GM19328 (cell line): ENCODE results near the gene PSME3.

Source experiments
- ATAC-seq: cut with Tn5 transposase; IDR thresholded peaks from one replicate; pipeline ENCODE4 v1.9.1; 2021; ENCODE audit warnings: mild to moderate bottlenecking, moderate library complexity; ENCODE audit not compliant: unreplicated experiment

PSME3 gene

GRCh38 chr17:42814633-42815399 is 18.4 kb upstream of the PSME3 start:
- ATAC-seq: no peak

DNA sequence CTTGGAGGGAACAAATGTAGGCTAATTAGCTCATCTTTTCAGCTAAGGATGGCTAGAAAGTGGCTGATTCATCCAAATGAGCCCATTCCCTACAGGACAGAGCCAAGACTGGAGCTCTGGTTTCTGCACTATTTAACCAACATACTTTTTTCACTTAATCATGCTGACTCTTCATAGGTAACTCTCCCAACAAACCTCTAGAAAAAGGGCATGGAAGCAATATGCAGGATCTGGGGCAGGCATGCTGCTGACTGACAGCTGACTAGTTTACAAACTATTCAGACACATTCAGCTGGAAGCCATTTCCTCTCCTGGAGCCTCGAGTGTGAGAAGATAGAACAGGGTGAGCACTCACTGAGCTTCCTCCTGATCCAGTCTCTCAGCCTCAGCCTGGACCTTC is 15.3 kb upstream of the PSME3 start:
- ATAC-seq: no peak

- ATAC-seq: no peak
Measured at GRCh38 chr17:42818379-42818778, 14.8 kb upstream of the PSME3 start.

- no peak for ATAC-seq
Measured at GRCh38 chr17:42819939-42820535, 13.2 kb upstream of the PSME3 start.

GRCh38 chr17:42821176-42821575 is 12.0 kb upstream of the PSME3 start:
- no peak for ATAC-seq

DNA sequence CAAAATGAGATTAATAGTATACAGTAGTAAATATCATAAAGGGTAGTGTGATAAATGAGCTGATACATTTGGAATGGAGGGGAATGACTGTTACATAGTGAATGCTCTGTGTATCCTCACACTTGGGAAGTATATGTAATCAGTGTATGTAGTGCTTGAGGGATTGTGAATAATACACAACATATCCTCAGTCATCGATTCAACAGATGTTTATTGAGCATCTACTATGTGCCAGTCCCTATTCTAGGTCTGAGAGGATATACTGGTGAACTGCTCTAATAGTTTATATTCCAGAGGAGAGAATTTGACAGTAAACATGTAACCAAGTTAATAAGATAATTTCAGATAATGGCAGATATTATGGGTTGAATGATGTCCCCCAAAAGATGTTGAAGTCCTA is 5.7 kb upstream of the PSME3 start:
- no peak for ATAC-seq

- ATAC-seq: no peak
Measured at GRCh38 chr17:42830971-42831370, 2.2 kb upstream of the PSME3 start.

- no peak for ATAC-seq
Measured at GRCh38 chr17:42832213-42832933, 824 bp upstream of the PSME3 start.

GRCh38 chr17:42833767-42834422 is 698 bp downstream of the PSME3 start:
- no peak for ATAC-seq

GRCh38 chr17:42835732-42836131 is 2.5 kb downstream of the PSME3 start:
- no peak for ATAC-seq

GRCh38 chr17:42841975-42842685 is 8.9 kb downstream of the PSME3 start:
- no peak for ATAC-seq

DNA sequence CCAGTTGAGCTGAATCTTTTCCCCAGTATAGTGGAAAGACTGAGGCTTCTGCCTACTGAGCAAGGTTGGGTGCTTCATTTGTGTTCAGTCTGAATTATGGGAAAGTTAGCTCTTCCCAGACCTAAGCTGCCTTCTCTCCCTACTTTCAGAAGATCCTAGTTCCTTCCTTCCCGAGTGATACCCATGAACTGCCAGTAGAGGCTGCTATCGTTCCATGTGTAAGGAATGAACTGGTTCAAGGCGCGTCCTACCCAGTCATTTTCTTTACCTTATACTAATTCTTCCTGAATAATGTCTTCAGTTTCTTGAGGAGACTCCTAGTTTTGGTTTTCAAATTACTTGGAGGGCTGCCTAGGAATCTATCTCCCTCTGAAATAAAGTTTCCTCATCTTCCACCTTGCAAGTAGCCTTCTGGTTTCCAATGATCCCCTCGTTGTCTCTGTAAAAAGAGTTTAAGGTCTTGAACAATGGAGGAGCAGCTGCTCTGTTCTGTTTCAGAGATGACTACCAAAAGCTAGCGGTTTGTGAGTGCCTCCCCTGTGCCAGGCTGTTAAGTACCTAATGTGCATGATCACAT is 10.2 kb downstream of the PSME3 start:
- no peak for ATAC-seq

- no peak for ATAC-seq
Measured at GRCh38 chr17:42844271-42844670, 11.1 kb downstream of the PSME3 start, which contains the start of gene AOC2. Gene AOC2, plus strand, starts transcription at chr17:42844580. Its CDS starts 47 bp downstream, at chr17:42844627.

GRCh38 chr17:42844761-42845555 is 11.8 kb downstream of the PSME3 start:
- no peak for ATAC-seq

GRCh38 chr17:42845556-42845917 is 12.3 kb downstream of the PSME3 start:
- ATAC-seq: no peak

GRCh38 chr17:42845918-42846593 is 12.9 kb downstream of the PSME3 start:
- ATAC-seq: no peak

GRCh38 chr17:42846594-42847280 is 13.5 kb downstream of the PSME3 start:
- ATAC-seq: no peak

DNA sequence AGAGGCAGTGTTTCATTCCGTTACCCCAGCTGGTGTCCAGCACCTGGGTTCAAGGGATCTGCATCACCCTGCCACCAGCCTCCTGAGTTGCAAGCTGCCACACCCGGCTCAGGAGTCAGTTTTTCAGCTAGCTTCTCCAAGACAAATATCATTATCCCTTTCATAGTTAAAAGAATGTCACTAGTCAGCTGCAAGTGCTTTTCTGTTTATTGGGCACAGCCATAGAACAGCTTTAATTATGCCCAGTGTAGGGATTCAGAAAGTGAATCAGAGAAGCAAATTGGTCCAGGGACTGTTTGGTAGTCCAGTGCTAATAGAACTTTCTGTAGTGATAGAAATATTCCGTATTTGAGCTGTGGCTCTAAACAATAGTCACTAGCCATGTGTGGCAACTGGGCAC is 14.9 kb downstream of the PSME3 start:
- no peak for ATAC-seq

DNA sequence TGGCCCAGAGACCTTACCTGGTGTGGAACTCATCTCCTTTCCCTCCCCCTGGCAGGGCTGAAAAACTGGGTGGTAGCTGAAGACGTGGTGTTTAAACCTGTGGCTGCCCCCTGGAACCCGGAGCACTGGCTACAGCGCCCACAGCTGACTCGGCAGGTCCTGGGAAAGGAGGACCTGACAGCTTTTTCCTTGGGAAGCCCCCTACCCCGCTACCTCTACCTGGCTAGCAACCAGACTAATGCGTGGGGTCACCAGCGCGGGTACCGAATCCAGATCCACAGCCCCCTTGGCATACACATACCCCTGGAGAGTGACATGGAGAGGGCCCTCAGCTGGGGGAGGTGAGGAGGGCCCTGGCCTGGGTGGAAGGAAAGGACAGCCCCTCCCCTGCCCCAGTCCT is 15.8 kb downstream of the PSME3 start:
- no peak for ATAC-seq
